WTC11 (cell line): ENCODE results near the gene VASN. TPM values are rescaled to one million over a fixed set of nuclear protein-coding genes. Genes with fewer than 3 reads are reported as not detected.

Experiments used
- ATAC-seq: fragments of 200-7000 bp; cut with Tn5 transposase; 2 replicates; pipeline ENCODE4 v1.10.0; 2021; ENCODE audit warnings: mild to moderate bottlenecking, moderate library complexity
- CTCF ChIA-PET: fragments of 300-600 bp; sonication (Branson Sonifier 250); formaldehyde crosslinking; loops from one replicate; lab custom pipeline; 2021; ENCODE audit warnings: antibody characterized with exemption; lab: Charles Lee
- POLR2A ChIA-PET: fragments of 350-600 bp; sonication (Branson Sonifier 250); formaldehyde crosslinking; loops from one replicate; lab custom pipeline; 2021; ENCODE audit warnings: antibody characterized with exemption; lab: Charles Lee
- DNase-seq: peaks from one replicate; pipeline ENCODE4 v3.0.0; 2021; ENCODE audit warnings: low spot score
- H3K27ac Mint-ChIP-seq: 2 replicates; pipeline ENCODE4 v1.8.0; 2021; ENCODE audit warnings: mixed read lengths
- H3K27me3 Mint-ChIP-seq: 2 replicates; pipeline ENCODE4 v1.8.0; 2021; ENCODE audit warnings: low read depth, mild to moderate bottlenecking, moderate library complexity, mixed read lengths
- H3K36me3 Mint-ChIP-seq: 2 replicates; pipeline ENCODE4 v1.8.0; 2021; ENCODE audit warnings: mixed read lengths
- H3K4me1 Mint-ChIP-seq: 2 replicates; pipeline ENCODE4 v1.8.0; 2022; ENCODE audit warnings: mixed read lengths
- H3K4me3 Mint-ChIP-seq: 2 replicates; pipeline ENCODE4 v1.8.0; 2021; ENCODE audit warnings: mild to moderate bottlenecking, moderate library complexity, mixed read lengths
- H3K9me3 Mint-ChIP-seq: 2 replicates; pipeline ENCODE4 v1.8.0; 2021; ENCODE audit warnings: mixed read lengths
- AR ChIP-seq: fragments of 250-450 bp; sonication (Bioruptor Pico); IDR thresholded peaks from 2 replicates; pipeline ENCODE4 v1.9.0; 2021; ENCODE audit warnings: mild to moderate bottlenecking
- ATF3 ChIP-seq: sonication (generic); formaldehyde crosslinking; conservative IDR thresholded peaks from 2 replicates; pipeline ENCODE4 v1.8.1; 2022; ENCODE audit warnings: mild to moderate bottlenecking, missing genetic modification reagents
- ATF6 ChIP-seq: sonication (generic); formaldehyde crosslinking; IDR thresholded peaks from 2 replicates; pipeline ENCODE4 v1.8.1; 2023; ENCODE audit warnings: mild to moderate bottlenecking, missing genetic modification reagents
- E2F5 ChIP-seq: sonication (generic); formaldehyde crosslinking; IDR thresholded peaks from 2 replicates; pipeline ENCODE4 v1.8.1; 2022; ENCODE audit warnings: mild to moderate bottlenecking, moderate library complexity, missing genetic modification reagents
- FOXP4 ChIP-seq: sonication (generic); formaldehyde crosslinking; IDR thresholded peaks from 2 replicates; pipeline ENCODE4 v1.8.0; 2022; ENCODE audit warnings: mild to moderate bottlenecking, missing genetic modification reagents
- GTF2I ChIP-seq: fragments of 250-450 bp; sonication (Bioruptor Pico); conservative IDR thresholded peaks from 2 replicates; pipeline ENCODE4 v1.4.0; 2021; ENCODE audit warnings: mild to moderate bottlenecking
- IRF2 ChIP-seq: sonication (generic); formaldehyde crosslinking; IDR thresholded peaks from 2 replicates; pipeline ENCODE4 v1.8.0; 2022; ENCODE audit warnings: low read depth, missing genetic modification reagents, borderline replicate concordance
- KAT7 ChIP-seq: sonication (generic); formaldehyde crosslinking; IDR thresholded peaks from 2 replicates; pipeline ENCODE4 v1.8.1; 2023; ENCODE audit warnings: missing genetic modification reagents, mild to moderate bottlenecking, borderline replicate concordance
- MYBL2 ChIP-seq: sonication (generic); formaldehyde crosslinking; IDR thresholded peaks from 2 replicates; pipeline ENCODE4 v1.8.1; 2023; ENCODE audit warnings: mild to moderate bottlenecking, moderate library complexity, missing genetic modification reagents
- NFYB ChIP-seq: sonication (generic); formaldehyde crosslinking; conservative IDR thresholded peaks from 2 replicates; pipeline ENCODE4 v1.8.0; 2022; ENCODE audit warnings: low read depth, missing genetic modification reagents
- SOX15 ChIP-seq: fragments of 250-450 bp; sonication (Bioruptor Pico); IDR thresholded peaks from 2 replicates; pipeline ENCODE4 v1.9.0; 2021; ENCODE audit warnings: mild to moderate bottlenecking
- TEAD4 ChIP-seq: sonication (generic); formaldehyde crosslinking; IDR thresholded peaks from 2 replicates; pipeline ENCODE4 v1.8.0; 2022; ENCODE audit warnings: mild to moderate bottlenecking, missing genetic modification reagents
- ZNF532 ChIP-seq: fragments of 250-450 bp; sonication (Bioruptor Pico); IDR thresholded peaks from 2 replicates; pipeline ENCODE4 v1.9.0; 2021; ENCODE audit warnings: mild to moderate bottlenecking, borderline replicate concordance
- total RNA-seq: library from RNA; stranded (reverse); gene quantifications from 3 replicates; pipeline ENCODE4 v1.2.3, GENCODE V29; 2021
- TF ChIP-seq, protein P1 (sequence below): sonication (generic); formaldehyde crosslinking; IDR thresholded peaks from 2 replicates; pipeline ENCODE4 v1.8.0; 2022; ENCODE audit warnings: mild to moderate bottlenecking, missing genetic modification reagents

The VASN gene
- total RNA-seq, 1 experiment from 2014 or later, result 8.0 TPM

- TF ChIP-seq ATF3 (CRISPR knock-in tag), result no peak
Observed at GRCh38 chr16:4332623-4333307, 38.9 kb upstream of the VASN start (continued).

GRCh38 chr16:4333308-4333638, 38.4 kb upstream of the VASN start:
- CTCF ChIA-PET, result interaction anchor here (2.6 to 9.3 kb wide), 6 partner anchors 23 to 80 kb away, joined by 14 to 185 read pairs (median 38); partner anchors contain the start of gene TFAP4
- no peak for ATAC-seq
- TF ChIP-seq ATF6 (CRISPR knock-in tag) (no peak), GTF2I (CRISPR knock-in tag) (no peak), NFYB (CRISPR knock-in tag) (no peak), KAT7 (CRISPR knock-in tag) (no peak), TEAD4 (CRISPR knock-in tag) (no peak), IRF2 (CRISPR knock-in tag) (no peak), ZNF532 (CRISPR knock-in tag) (no peak), E2F5 (CRISPR knock-in tag) (no peak), MYBL2 (no peak), SOX15 (no peak), AR (CRISPR knock-in tag) (no peak), FOXP4 (no peak)
- TF ChIP-seq, protein P1, sequence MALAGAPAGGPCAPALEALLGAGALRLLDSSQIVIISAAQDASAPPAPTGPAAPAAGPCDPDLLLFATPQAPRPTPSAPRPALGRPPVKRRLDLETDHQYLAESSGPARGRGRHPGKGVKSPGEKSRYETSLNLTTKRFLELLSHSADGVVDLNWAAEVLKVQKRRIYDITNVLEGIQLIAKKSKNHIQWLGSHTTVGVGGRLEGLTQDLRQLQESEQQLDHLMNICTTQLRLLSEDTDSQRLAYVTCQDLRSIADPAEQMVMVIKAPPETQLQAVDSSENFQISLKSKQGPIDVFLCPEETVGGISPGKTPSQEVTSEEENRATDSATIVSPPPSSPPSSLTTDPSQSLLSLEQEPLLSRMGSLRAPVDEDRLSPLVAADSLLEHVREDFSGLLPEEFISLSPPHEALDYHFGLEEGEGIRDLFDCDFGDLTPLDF, result no peak
- TF ChIP-seq, all 79 proteins: peak for 0
- no peaks in the 10 kb centered on the region for H3K9me3 Mint-ChIP-seq
- H3K27ac Mint-ChIP-seq, result no peak overlapping the region
- H3K4me3 Mint-ChIP-seq, result no peak overlapping the region
- H3K36me3 Mint-ChIP-seq, result peaks cover 5% of the 10 kb centered on the region
- no peak for DNase-seq
- H3K27me3 Mint-ChIP-seq, result no peaks in the 10 kb centered on the region
- peaks cover 12% of the 10 kb centered on the region for H3K4me1 Mint-ChIP-seq
- POLR2A ChIA-PET, result no interaction called here
